NCI-H2196 (cell line): ENCODE results near the gene LMF1.
A peak's percentile ranks its signal among the peaks of the same experiment; 100 is the strongest.

ENCODE experiments used
- DNase-seq: peaks from one replicate; lab custom pipeline; 2025; ENCODE audit not compliant: unreplicated experiment; lab: John Stamatoyannopoulos, UW

The LMF1 gene

DNA sequence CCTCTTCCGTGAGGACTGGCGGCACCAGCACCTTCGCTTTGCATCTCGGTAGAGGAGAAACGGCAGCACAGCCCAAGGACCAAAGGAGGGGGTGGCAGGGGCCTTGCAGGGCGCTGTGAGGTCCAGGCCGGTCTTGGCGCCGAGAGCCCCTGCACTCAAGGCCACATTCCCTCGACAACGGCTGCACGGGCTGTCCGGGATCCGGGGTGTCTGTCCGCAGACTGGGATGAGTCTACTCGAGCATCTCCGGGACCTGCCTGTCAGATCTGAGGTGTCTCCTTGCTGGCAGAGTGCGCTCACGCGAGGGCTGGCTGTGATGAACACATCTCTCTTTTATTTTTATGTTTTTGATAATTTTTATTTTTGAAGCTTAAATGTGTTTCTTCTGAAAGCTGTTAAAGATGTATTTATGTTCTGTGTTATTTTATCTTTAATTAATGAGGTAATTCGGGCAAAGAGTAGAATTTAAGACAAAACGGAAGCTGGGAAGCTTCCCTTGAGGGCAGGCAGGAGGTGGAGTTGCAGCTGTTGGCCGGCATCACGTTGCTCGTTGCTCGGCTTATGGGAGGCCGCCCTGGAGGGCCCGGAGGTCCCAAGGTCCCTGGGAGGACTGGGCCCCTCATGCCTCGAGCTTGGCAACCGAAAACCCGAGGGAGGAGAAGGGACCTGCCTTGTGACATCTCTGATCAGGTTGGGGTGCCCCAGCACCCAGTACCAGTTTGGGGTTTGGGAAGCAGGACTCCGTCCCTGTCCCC lies 15.0 kb upstream of the LMF1 start:
- no peak for DNase-seq

- DNase-seq: no peak
These were observed 14.2 kb upstream of the LMF1 start for GRCh38 chr16:984736-985636.

DNA sequence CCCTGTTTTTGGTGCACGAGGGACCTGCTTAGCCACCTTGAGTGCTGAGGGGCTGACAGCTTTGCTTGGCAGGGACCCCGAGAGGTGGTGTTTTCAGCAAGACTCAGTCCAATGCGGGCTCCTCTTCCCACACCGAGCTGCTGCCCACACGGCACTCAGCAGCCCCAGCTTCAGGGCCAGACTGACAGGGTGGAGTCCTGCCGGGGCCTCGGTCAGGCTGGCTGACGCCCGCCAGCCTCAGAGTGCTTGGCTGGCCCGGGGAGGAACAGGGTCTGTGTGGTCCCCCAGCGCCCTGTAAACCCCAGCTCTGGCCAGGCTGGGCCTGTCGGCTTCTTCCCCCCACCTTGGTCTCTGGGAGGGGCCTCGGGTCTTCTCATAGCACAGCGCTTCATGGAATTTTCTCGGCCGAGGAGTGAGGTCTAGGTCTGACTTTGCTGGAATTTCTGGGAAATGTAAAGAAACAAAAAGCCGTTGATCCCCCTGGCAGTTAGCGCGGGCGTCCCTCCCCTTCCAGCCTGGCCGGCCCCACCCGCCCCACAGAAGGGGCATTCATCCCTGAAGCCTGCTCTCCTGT lies 13.4 kb upstream of the LMF1 start:
- DNase-seq: no peak

DNA sequence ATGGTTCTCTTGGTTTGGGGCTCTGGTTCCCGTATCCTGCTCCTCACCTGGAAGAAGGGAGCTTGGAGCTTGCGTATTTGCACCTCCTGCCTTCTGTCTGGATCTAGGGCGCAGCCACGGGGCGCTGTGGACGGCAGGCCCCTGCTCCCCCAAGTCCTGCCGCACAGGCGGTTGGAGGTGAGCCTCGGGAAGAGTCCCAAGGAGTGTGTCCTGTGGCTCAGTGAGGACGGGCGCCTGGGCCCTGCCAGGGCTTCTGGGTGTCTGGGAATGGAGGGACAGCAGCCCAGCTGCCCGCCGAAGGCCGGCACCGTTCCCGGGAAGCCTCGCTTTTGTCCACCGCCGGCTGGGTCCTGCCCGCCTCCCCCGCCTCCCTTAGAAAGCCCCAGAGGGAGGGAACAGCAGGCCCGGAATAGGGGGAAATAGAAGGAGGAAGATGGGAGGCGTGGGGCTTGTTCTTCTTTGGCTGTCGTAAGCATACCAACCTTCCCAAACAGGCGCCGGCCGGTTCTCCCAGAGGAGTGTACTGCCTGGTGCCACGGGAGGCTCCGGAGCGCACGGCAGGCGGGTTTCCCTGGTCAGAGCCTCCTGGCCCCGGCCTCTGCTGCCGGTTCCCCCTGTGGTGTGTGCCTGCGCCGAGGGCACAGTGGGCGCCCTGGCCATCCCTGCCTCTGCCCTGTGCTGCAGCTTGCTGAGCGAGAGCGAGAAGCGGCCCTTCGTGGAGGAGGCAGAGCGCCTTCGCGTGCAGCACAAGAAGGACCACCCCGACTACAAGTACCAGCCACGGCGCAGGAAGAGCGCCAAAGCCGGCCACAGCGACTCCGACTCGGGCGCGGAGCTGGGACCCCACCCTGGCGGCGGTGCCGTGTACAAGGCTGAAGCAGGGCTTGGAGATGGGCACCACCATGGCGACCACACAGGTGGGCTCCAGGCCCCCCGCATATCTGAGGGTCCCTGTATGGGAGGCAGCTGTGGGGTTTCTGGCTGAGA lies 12.6 kb upstream of the LMF1 start:
- no peak for DNase-seq

DNA sequence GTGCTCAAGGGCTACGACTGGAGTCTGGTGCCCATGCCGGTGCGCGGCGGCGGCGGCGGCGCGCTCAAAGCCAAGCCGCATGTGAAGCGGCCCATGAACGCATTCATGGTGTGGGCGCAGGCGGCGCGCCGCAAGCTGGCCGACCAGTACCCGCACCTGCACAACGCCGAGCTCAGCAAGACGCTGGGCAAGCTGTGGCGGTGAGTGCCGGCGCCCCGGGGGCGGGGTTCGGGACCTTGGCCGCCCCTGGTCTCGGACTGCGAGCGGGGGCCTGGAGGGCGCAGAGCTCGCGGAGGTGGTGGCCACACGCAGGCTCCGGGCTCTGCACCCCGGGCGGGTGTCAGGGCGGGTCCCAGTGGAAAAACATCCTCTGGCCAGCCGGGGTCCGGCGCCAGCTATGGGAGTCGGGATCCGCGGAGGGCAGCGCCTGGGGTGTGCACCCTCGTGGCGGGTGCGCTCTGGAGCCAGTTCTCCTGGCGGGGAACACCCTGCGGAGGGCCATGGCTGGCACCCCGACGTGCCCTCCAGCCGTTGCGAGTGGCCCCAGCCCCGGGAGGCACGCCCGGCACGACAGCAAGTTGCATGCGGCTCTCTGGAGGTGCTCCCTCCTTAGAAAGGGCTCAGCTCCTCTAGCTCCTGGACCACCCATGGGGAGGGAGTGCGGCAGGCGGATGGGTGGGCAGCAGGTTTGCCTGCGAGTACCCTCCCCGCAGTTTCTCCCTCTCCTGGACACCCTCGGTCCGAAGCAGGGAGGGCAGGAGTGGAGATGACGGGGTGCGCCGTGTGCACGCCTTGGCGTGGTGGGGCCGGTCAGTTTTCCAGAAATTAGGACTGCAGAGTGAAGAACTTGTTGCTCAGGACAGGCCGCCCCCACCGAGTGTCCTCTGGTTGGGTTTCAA lies 11.6 kb upstream of the LMF1 start:
- peak; percentile 32 for DNase-seq

GRCh38 chr16:981695-982144 lies 10.9 kb upstream of the LMF1 start, which contains the start of gene SOX8:
TSS of gene SOX8 (plus strand) at chr16:981770. CDS start at chr16:981923, 153 bp downstream.
- DNase-seq: peak; percentile 68

DNA sequence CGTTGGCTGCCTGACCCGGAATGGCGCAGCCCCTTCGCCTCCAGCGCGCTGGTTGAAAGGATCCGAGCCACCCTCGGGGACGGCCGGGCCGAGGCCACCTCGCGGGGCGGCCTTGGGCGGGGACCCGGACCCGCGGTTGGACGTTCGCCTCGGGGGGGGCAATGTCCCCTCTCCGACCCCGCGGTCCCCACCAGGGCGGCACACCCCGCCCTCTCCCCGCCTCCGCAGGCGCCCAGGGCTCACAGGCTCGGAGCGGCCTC lies 9.7 kb upstream of the LMF1 start:
- no peak for DNase-seq

GRCh38 chr16:979859-980594 lies 9.2 kb upstream of the LMF1 start:
- DNase-seq: no peak

GRCh38 chr16:979147-979546 lies 8.4 kb upstream of the LMF1 start:
- DNase-seq: no peak

DNA sequence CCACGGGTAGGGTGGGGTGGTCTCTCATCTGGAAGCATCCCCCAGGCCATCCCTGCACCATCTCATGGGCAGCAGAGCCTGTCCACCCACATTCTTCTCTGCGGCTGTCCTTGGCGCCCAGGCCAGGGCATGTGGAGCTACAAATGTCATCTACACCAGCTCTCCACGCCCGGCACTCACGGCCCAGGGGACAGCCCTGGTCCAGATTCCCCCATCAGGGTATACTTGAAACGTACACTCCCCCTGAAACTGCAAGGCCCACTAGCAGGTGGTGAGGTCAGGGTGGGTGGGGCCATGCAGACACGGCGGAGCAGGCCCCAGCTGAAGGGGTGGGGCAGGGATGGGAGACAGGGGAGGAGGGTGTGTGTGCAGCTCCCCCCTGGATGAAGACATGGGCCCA lies 7.6 kb upstream of the LMF1 start:
- no peak for DNase-seq

DNA sequence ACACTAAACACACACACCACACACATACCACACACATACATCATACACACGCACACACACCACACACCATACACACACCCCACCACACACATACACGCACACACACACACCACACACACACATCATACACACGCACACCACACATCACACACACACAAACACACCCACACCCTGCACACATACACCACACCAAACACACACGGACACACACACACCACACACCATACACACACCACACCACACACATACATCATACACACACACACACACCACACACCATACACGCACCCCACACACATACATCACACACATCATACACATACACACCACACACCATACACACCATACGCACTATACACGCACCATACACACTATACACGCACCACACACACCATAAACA lies 7.1 kb upstream of the LMF1 start:
- no peak for DNase-seq

- DNase-seq: no peak
These were observed 6.4 kb upstream of the LMF1 start for GRCh38 chr16:977081-977701.

DNA sequence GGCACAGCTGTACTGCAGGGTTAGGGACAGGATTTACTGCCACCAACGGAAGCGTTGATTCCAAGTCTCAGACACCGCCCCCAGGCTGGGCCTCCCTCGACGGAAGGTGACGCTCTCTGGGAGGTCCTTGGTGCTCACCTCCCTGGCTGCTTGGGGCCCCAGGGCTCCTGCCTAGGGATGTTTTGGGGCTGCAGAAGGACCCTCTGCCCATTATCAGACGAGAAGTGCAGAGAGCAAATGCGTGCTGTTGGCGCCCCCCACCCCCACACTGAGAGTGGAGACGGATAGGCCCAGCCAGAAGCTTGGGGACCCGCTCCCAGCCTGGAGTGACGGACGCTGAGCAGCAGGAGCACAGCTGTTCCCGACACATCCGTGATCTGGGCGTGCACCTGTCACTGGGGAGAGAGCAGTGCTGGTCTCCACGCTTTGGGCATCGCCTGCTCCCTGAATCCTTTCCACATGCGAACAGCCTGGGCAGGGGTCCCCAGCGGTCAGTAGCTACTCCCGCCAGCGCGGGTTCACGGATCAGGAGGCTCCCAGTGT lies 5.7 kb upstream of the LMF1 start:
- no peak for DNase-seq

DNA sequence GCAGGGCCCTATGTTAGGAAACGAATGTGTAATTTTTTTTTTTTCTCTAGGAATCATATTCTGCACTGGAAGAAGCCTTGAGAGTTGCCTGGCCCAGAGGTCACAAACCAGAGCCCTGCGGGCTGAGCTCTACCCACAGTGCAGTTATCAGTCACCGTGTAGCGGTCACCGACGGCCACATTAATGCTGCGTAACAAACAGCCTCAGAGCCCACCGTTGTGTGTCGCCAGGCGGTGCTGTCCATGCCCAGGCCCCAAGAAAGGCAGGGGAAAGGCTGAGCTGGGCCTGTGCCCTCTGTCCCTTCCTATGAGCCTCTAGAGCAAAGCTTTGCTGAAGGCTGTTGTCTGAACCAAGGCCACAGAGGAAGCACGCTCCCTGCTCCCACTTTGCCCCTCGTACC lies 4.5 kb upstream of the LMF1 start:
- no peak for DNase-seq

GRCh38 chr16:974611-975261 lies 4.0 kb upstream of the LMF1 start:
- DNase-seq: no peak

- DNase-seq: no peak
These were observed 3.3 kb upstream of the LMF1 start for GRCh38 chr16:974001-974601.

GRCh38 chr16:973366-973765 lies 2.6 kb upstream of the LMF1 start:
- DNase-seq: no peak
